DND-41 (cell line): ENCODE data around the gene MCTP1.
A peak's percentile ranks its signal among the peaks of the same experiment; 100 is the strongest.

ENCODE experiments used
- ATAC-seq: fragments of 200-7000 bp; cut with Tn5 transposase; 3 replicates; pipeline ENCODE4 v1.9.1; 2021; ENCODE audit warnings: low read depth; ENCODE audit not compliant: insufficient read depth
- DNase-seq: peaks from one replicate; pipeline ENCODE4 v3.0.0-alpha.2; 2020
- H2AFZ ChIP-seq: 2 replicates; pipeline ENCODE4 v1.6.0; 2012; ENCODE audit warnings: low read depth, low read length
- H3K27ac ChIP-seq: 2 replicates; pipeline ENCODE4 v1.5.1; 2012; ENCODE audit warnings: low read length, inconsistent platforms
- H3K27me3 ChIP-seq: fragments of 200-600 bp; sonication (generic); 2 replicates; pipeline ENCODE4 v1.6.0; 2012; ENCODE audit warnings: low read length, mild to moderate bottlenecking, inconsistent platforms; ENCODE audit not compliant: insufficient read depth, poor library complexity
- H3K36me3 ChIP-seq: 2 replicates; pipeline ENCODE4 v1.5.1; 2012; ENCODE audit warnings: low read length, inconsistent platforms; ENCODE audit not compliant: insufficient read depth
- H3K4me1 ChIP-seq: 2 replicates; pipeline ENCODE4 v1.5.1; 2012; ENCODE audit warnings: mild to moderate bottlenecking, low read length; ENCODE audit not compliant: insufficient read depth
- H3K4me2 ChIP-seq: 2 replicates; pipeline ENCODE4 v1.6.0; 2012; ENCODE audit warnings: mild to moderate bottlenecking, moderate library complexity, low read length, inconsistent platforms; ENCODE audit not compliant: insufficient read depth
- H3K4me3 ChIP-seq, 2 experiments: fragments of 200-600 bp in 1 of 2; shearing (Covaris generic) in 1 of 2; 2 replicates each; pipeline ENCODE4 v1.5.1; 2012 to 2016; ENCODE audit warnings: inconsistent platforms in 2 of 2, low read length in 2 of 2, mild to moderate bottlenecking in 2 of 2, low read depth in 1 of 2, moderate library complexity in 1 of 2
- H3K79me2 ChIP-seq: 2 replicates; pipeline ENCODE4 v1.6.0; 2012; ENCODE audit warnings: low read length, inconsistent platforms; ENCODE audit not compliant: insufficient read depth
- H3K9ac ChIP-seq: 2 replicates; pipeline ENCODE4 v1.6.0; 2012; ENCODE audit warnings: low read depth, mild to moderate bottlenecking, inconsistent platforms, low read length, moderate library complexity
- H3K9me3 ChIP-seq: 2 replicates; pipeline ENCODE4 v1.5.1; 2012; ENCODE audit warnings: low read length, moderate library complexity, mild to moderate bottlenecking, inconsistent platforms; ENCODE audit not compliant: insufficient read depth, severe bottlenecking
- H4K20me1 ChIP-seq: 2 replicates; pipeline ENCODE4 v1.6.0; 2012; ENCODE audit warnings: low read length; ENCODE audit not compliant: insufficient read depth
- EZH2 ChIP-seq: IDR thresholded peaks from 3 replicates; pipeline ENCODE4 v1.6.1; 2012; ENCODE audit warnings: borderline replicate concordance, low read depth, mild to moderate bottlenecking, moderate library complexity, low read length, inconsistent platforms; ENCODE audit not compliant: severe bottlenecking
- TF ChIP-seq, protein P1 (sequence below): IDR thresholded peaks from 2 replicates; pipeline ENCODE4 v1.5.1; 2012; ENCODE audit warnings: borderline replicate concordance, low read length, moderate library complexity, mild to moderate bottlenecking; ENCODE audit not compliant: poor library complexity, severe bottlenecking; ENCODE audit errors: extremely low read depth

The MCTP1 gene

GRCh38 chr5:95075111-95075510 is 209.8 kb downstream of the MCTP1 start:
- H3K9me3 ChIP-seq, result no peaks in the 10 kb centered on the region
- no peak for DNase-seq
- no peak overlapping the region for H3K4me2 ChIP-seq
- peaks cover under 1% of the 10 kb centered on the region; the same call in 1 of the 2 replicates for H4K20me1 ChIP-seq
- H3K4me1 ChIP-seq, result peaks cover 28% of the 10 kb centered on the region
- no peaks in the 10 kb centered on the region for H3K27me3 ChIP-seq
- no peak overlapping the region for H3K4me3 ChIP-seq
- peaks cover 46% of the 10 kb centered on the region for H3K79me2 ChIP-seq
- no peak overlapping the region for H3K27ac ChIP-seq
- H3K9ac ChIP-seq, result no peak overlapping the region
- 0 out of 2 replicates have a peak, but pooled peaks cover under 1% of the 10 kb centered on the region for H3K36me3 ChIP-seq
- ATAC-seq, result no peak
- H2AFZ ChIP-seq, result no peak overlapping the region
- no peak for TF ChIP-seq EZH2
- TF ChIP-seq, protein P1, sequence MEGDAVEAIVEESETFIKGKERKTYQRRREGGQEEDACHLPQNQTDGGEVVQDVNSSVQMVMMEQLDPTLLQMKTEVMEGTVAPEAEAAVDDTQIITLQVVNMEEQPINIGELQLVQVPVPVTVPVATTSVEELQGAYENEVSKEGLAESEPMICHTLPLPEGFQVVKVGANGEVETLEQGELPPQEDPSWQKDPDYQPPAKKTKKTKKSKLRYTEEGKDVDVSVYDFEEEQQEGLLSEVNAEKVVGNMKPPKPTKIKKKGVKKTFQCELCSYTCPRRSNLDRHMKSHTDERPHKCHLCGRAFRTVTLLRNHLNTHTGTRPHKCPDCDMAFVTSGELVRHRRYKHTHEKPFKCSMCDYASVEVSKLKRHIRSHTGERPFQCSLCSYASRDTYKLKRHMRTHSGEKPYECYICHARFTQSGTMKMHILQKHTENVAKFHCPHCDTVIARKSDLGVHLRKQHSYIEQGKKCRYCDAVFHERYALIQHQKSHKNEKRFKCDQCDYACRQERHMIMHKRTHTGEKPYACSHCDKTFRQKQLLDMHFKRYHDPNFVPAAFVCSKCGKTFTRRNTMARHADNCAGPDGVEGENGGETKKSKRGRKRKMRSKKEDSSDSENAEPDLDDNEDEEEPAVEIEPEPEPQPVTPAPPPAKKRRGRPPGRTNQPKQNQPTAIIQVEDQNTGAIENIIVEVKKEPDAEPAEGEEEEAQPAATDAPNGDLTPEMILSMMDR, result no peak

DNA sequence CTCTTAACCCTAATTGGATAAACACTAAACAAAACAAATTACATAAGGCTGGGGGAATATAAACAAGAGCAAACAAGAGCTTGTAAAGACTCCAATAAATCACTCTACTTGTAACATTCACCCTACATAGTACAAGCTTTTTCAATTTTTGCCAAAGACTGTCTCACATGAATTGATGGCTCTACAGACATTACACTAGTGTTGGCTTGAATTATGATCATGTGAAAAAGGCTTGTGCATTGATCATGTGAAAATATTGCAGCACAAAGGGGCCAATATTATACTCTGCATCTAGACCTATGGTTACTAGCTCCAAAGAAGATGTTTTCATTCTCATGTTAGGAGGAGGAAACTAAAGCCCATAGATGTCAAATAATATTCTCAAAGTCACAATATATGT is 212.6 kb downstream of the MCTP1 start:
- Histone ChIP-seq H3K9ac (no peak overlapping the region), H3K79me2 (peaks cover 21% of the 10 kb centered on the region), H3K9me3 (no peaks in the 10 kb centered on the region), H3K36me3 (0 out of 2 replicates have a peak, but pooled peaks cover 2% of the 10 kb centered on the region), H4K20me1 (peaks cover 3% of the 10 kb centered on the region; the same call in 1 of the 2 replicates), H2AFZ (no peak overlapping the region), H3K4me2 (no peak overlapping the region), H3K27ac (no peak overlapping the region), H3K4me3 (no peak overlapping the region), H3K27me3 (no peaks in the 10 kb centered on the region), H3K4me1 (peaks cover 10% of the 10 kb centered on the region)
- ATAC-seq (no peak), DNase-seq (no peak)
- TF ChIP-seq, protein P1, result no peak
- TF ChIP-seq EZH2, result no peak

DNA sequence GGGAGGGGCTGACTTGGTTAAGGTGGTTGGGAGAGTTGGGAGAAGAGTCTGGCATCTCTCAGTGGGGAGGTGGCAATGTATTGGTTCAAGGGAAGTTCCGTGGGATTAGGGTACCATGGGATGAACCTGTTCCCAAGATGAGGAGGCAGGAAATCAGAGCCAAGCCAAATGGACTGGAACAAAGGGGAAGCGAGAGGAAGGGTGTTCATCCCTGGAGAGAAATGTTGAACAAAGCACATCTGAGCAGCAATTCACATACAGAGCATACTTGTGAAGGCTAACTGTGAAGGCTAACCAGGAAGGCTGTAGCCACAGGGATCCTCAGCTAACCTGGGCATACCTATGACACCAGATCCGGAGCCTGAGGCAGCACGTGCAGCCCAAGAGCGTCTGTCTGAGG is 214.0 kb downstream of the MCTP1 start:
- no peak overlapping the region for H3K4me3 ChIP-seq
- no peaks in the 10 kb centered on the region for H3K9me3 ChIP-seq
- H3K27ac ChIP-seq, result 0 out of 2 replicates have a peak overlapping the region, but pooled peaks have one; percentile 24
- TF ChIP-seq EZH2, result no peak
- TF ChIP-seq, protein P1, result no peak
- DNase-seq (no peak), ATAC-seq (no peak)
- no peak overlapping the region for H3K4me2 ChIP-seq
- peaks cover 3% of the 10 kb centered on the region; the same call in 1 of the 2 replicates for H4K20me1 ChIP-seq
- H3K36me3 ChIP-seq, result 0 out of 2 replicates have a peak, but pooled peaks cover 2% of the 10 kb centered on the region
- peaks cover 21% of the 10 kb centered on the region for H3K79me2 ChIP-seq
- no peaks in the 10 kb centered on the region for H3K27me3 ChIP-seq
- no peak overlapping the region for H2AFZ ChIP-seq
- no peak overlapping the region for H3K9ac ChIP-seq
- peaks cover 10% of the 10 kb centered on the region for H3K4me1 ChIP-seq
